HG03575 (cell line): Measurements from ENCODE around the gene MAST4.

Experiments used
- ATAC-seq: cut with Tn5 transposase; IDR thresholded peaks from one replicate; pipeline ENCODE4 v1.9.1; 2021; ENCODE audit not compliant: unreplicated experiment, insufficient number of reproducible peaks, low FRiP score; ENCODE audit errors: extremely low read depth

Gene MAST4

DNA sequence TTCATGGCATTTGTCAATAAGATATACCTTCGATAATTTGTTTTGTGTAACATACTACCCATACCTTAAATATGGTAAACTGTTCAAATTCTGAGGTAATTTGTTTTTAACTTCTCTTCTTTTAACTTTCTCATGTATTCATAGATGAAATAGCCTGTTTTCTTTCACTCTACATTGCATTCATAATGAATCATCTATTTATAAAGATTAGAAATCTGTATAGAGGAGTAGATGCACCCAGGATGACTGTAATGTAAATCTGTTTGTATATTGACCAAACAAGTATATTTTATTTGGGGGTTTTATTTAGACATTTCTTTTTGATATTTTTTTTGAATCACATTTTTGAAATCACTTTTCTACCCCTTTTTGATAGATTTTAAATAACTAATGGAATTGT, 455.8 kb downstream of the MAST4 start:
- ATAC-seq = no peak

DNA sequence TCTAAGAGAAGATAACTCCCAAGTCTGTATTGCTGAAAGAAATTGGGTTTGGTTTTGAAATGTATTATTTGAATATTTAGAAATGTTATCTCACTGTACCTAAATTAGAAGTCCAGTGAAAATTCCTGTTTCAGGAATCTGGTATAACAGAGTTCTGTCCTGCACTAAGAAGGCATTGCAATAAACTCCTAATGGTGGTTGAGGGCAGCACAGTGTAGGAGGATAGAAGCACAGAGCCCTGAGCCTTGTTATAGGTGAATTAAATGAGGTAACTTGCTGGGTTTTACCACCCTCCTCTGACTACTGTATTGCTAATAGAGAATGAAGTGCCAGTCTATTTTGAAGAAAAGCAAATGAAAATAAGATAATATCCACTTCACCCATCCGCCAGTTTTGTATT, 457.0 kb downstream of the MAST4 start:
- no peak for ATAC-seq

DNA sequence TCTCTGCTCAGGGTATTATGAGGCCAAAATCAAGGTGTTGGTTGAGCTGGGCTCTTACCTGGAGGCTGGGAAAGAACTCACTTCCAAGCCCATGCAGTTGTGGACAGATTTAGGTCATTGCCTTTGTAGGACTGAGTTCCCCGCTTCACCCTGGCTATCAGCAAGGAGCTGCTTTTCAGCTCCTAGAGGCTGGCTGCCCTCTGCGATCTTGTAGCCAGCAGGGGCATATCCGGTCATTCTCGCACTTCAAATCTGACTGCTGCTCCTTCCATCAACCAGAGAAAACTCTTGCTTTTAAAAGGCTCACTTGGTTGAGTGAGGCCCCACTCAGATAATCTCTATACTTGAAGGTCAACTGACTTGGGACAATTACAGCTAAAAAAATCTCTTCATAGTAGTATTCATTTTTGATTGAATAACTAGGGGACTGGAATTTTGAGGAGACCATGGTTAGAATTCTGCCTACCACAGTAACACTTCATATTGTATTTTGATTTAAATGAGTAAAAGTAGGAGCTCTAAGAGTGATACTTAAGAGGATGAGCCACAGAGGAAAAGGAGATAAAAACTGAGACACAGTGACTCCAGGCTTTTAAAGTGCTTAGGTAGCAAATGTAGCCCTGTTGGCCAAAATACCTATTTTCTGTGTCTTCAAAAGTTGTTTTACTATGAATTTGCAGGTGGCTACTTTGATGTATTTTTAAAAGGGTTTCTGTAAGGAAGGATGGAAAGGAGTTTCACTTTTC, 463.0 kb downstream of the MAST4 start:
- ATAC-seq = no peak

- no peak for ATAC-seq
Observed at GRCh38 chr5:67059744-67060490, 463.7 kb downstream of the MAST4 start.

GRCh38 chr5:67061511-67061910, 465.3 kb downstream of the MAST4 start:
- ATAC-seq = no peak

DNA sequence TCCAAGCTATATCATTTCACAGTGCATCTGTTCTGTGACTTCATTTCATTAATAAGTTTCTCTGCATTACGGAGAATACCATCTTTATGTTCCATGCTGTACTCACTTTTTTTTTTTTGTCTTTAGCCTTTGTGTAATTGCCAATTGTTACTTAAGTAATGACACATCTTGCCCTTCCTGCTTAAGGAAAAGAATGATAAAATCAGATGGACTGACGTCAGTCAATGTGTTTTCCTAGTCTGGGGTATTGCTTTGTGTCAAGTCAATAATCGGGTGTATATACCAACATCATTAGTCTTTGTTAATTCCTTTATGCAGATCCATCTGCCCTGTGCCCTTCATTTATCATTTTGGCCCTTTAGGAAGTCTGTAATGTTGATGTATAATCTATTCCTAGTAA, 466.9 kb downstream of the MAST4 start:
- ATAC-seq = no peak

- ATAC-seq = no peak
Observed at GRCh38 chr5:67063791-67064190, 467.6 kb downstream of the MAST4 start.

GRCh38 chr5:67065237-67065636, 469.0 kb downstream of the MAST4 start:
- no peak for ATAC-seq

DNA sequence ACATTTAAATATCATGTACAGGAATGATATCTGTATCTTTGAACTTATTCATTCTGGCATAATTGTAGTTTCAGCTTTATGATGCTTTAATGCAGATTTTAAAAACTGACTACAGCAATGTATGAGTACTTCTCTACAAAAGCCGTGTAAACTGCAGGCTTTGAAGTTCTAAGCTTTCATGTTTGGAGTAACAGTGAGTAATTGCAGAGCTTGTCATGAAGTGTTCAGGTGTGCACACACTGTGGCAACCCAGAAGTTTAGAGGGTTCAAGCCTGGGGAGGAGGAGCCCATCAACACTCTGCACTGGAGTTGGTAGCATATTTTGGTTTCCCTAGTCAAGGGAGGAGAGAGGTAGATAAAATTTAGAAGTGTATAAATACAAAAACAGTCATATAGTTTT, 469.5 kb downstream of the MAST4 start:
- ATAC-seq = no peak

DNA sequence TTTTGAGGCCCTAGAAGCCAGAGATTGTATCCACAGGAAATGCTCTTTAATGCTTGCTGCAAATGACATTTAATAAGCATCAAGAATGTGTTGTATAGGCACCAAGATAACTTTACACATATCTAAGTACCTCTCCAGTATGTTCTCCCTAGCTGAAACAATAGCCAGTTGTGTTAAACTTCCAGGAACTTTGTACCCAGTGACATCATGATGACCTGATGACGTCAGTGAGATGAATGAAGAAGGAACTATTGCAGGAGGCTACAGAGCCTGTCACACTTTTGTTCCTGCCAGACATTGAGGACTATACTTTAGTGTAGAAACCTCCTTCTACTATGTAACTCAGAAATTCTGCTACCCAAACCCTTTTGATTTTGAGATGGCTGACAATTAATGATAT, 470.6 kb downstream of the MAST4 start:
- ATAC-seq = no peak

DNA sequence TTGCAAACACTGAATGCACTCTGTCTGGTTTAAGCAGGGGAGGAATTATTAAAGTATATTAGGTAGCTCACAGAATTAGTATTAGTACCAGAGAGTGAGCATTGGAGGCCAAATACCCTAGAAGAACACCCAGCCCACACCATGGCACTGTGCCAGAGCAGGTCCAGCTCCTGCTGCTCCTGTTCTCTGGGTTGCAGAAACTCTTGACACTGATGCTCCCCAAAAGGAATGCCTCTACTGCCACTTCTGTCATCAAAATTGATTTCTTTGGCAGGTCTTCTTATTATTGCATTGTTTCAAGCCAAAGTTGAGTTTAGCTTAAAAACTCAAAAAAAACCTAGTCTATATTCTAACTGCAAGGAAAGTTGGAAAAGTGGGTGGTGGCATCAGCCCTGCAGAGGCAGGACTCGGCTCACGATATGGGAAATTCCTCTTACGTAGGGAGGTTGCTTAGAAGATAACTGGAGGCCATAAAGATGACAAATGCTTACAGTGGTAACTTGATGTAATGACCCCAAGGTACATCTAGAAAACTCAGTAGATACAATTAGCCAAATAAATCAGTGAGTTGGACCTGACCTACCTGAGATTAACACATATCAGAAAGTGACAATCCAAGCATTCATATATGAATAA, 477.0 kb downstream of the MAST4 start:
- no peak for ATAC-seq

- no peak for ATAC-seq
Observed at GRCh38 chr5:67077296-67077695, 481.1 kb downstream of the MAST4 start.

- no peak for ATAC-seq
Observed at GRCh38 chr5:67081261-67081660, 485.1 kb downstream of the MAST4 start.

DNA sequence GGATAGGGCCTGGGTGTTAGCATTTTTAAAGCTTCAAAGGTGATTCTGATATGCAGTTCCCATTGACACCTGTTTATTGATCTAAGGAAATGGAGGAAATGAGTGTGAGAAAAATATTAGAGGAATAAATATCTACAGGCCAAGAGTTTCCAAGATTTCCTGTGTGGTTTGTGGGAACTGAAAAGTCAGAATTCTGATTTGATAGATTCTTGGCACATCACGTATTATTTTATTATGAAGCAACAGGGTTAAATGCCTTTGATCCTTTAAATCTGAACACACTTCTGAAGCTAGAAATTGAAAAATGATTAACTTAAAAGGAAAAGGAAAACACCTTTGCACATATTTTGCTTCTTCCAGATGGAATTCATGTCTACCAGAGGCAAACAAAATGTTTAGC, 486.7 kb downstream of the MAST4 start:
- ATAC-seq = no peak

DNA sequence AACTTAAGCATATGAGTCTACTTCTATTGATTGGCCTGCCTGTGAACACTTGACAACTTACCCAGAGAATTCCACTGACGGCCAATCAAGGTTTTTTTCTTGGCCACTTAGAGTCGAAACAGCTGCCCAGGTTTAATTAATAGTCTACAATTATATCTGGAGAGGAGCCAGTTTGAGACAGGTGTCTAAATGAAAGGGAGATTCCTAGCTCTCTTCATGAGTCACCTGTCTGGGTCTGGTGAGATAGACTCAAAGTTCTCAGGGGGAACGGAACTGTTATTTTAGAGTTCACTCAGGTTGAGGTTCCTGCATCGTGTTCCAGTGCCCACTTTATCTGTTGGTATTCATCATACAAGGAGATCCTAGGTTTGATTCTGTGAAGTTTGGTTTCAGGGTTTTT, 489.4 kb downstream of the MAST4 start:
- no peak for ATAC-seq

DNA sequence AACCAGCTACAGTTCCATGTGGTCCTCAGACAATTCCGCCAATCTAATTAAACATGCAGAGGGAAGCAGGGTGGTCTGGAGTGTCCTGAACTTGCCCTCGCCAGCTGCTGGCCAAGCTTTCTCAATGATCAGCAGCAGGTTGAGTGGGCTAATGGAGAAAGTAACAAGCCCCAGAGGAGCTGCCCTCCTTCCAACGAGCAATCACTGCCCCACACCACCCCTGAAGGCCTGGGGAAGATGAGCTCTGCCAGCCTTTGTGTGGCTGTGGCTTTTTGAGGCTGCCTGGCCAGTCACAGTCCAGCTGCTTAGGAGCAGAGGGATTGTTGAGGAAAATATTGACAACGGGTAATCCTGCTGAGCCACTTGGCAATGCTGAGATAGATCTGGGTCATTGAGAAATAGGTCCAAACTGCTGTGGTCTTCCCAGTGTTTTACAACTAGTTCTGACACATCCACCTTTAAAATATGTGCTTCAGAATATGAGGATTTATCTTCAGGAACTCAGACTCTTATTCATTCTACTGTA, 493.1 kb downstream of the MAST4 start:
- no peak for ATAC-seq

DNA sequence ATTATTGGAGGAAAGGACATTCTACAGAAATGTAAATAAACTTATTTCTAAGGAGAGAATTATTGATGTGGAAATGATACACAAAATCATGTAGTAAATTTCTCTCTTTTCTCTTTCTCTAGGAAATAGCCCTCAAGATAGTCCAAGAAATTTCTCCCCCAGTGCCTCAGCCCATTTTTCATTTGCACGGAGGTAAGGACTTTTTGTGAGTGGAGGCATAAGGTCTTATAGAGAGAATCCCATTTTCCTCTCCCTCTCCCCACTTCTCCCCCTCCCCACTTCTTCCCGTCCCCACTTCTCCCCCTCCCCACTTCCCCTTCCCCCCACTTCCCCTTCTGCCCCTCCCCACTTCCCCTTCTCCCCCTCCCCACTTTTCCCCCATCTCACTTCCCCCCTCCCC, 493.8 kb downstream of the MAST4 start:
- ATAC-seq = no peak

DNA sequence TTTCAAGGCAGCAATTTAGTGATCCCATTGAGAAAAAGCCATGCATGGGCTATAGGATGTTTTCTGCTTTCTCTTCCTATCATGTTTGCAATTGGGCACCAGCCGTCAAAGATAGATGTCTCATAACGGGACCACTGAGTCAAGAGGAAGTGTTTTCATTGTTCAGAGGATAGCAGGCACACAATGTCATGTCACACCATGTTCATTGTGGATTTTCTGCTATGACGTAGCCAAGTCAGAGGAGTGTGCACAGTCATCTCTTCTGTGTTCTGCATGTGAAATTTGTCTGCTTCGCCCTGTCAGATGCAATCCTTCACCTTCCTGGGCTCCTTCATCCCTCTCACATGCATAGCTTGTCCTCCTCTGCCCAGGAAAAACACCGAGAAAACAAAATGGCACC, 494.4 kb downstream of the MAST4 start:
- ATAC-seq = no peak

GRCh38 chr5:67092535-67092934, 496.3 kb downstream of the MAST4 start:
- no peak for ATAC-seq

GRCh38 chr5:67093279-67093678, 497.1 kb downstream of the MAST4 start:
- ATAC-seq = no peak
